GM23338 (cell line): Measurements from ENCODE around the gene MOB2. TPM values are rescaled to one million over a fixed set of nuclear protein-coding genes. Genes with fewer than 3 reads are reported as not detected.

ENCODE experiments used
- ATAC-seq: fragments of 200-7000 bp; cut with Tn5 transposase; 3 replicates; pipeline ENCODE4 v1.9.1; 2020
- DNase-seq: peaks from one replicate; pipeline ENCODE4 v3.0.0-alpha.2; 2015; ENCODE audit warnings: low spot score
- H2AFZ ChIP-seq: fragments of 200-600 bp; sonication (generic); 2 replicates; pipeline ENCODE4 v1.8.0; 2016; ENCODE audit warnings: antibody characterized with exemption, mild to moderate bottlenecking, moderate library complexity
- H3F3A ChIP-seq: fragments of 200-600 bp; sonication (generic); replicated peaks from 2 replicates; pipeline ENCODE4 v1.8.0; 2017; ENCODE audit warnings: antibody characterized with exemption, mixed run types, low read depth
- H3K27ac ChIP-seq: fragments of 200-600 bp; sonication (generic); 2 replicates; pipeline ENCODE4 v1.6.1; 2016; ENCODE audit warnings: low read depth
- H3K27me3 ChIP-seq: fragments of 200-600 bp; sonication (generic); 2 replicates; pipeline ENCODE4 v1.8.0; 2016; ENCODE audit warnings: mild to moderate bottlenecking, mixed run types, moderate library complexity; ENCODE audit not compliant: insufficient read depth
- H3K36me3 ChIP-seq: fragments of 200-600 bp; sonication (generic); 2 replicates; pipeline ENCODE4 v1.8.0; 2016; ENCODE audit warnings: mild to moderate bottlenecking; ENCODE audit not compliant: insufficient read depth
- H3K4me1 ChIP-seq: fragments of 200-600 bp; sonication (generic); 2 replicates; pipeline ENCODE4 v1.8.0; 2016; ENCODE audit warnings: mild to moderate bottlenecking, moderate library complexity; ENCODE audit not compliant: insufficient read depth
- H3K4me2 ChIP-seq: fragments of 200-600 bp; sonication (generic); 2 replicates; pipeline ENCODE4 v1.7.1; 2017; ENCODE audit warnings: mixed run types
- H3K4me3 ChIP-seq: fragments of 200-600 bp; sonication (generic); 2 replicates; pipeline ENCODE4 v1.6.1; 2016; ENCODE audit warnings: mixed run types
- H3K79me2 ChIP-seq: fragments of 200-600 bp; sonication (generic); replicated peaks from 2 replicates; pipeline ENCODE4 v1.8.0; 2017; ENCODE audit warnings: mild to moderate bottlenecking; ENCODE audit not compliant: insufficient read depth
- H3K9me2 ChIP-seq: fragments of 200-600 bp; sonication (generic); 2 replicates; pipeline ENCODE4 v1.8.0; 2017; ENCODE audit not compliant: insufficient read depth
- H4K20me1 ChIP-seq: fragments of 200-600 bp; sonication (generic); replicated peaks from 2 replicates; pipeline ENCODE4 v1.8.0; 2017; ENCODE audit warnings: mild to moderate bottlenecking; ENCODE audit not compliant: insufficient read depth
- H3K27ac Mint-ChIP-seq: 2 replicates; pipeline ENCODE4 v1.8.0; 2020; ENCODE audit warnings: inconsistent platforms, mild to moderate bottlenecking, moderate library complexity, mixed read lengths
- H3K27me3 Mint-ChIP-seq: 3 replicates; pipeline ENCODE4 v1.8.0; 2022; ENCODE audit warnings: low read depth, mild to moderate bottlenecking, moderate library complexity, mixed read lengths, inconsistent platforms; ENCODE audit not compliant: insufficient read depth, poor library complexity
- H3K36me3 Mint-ChIP-seq: 3 replicates; pipeline ENCODE4 v1.8.0; 2021; ENCODE audit warnings: low read depth, mild to moderate bottlenecking, inconsistent platforms, moderate library complexity, mixed read lengths
- H3K4me1 Mint-ChIP-seq: 3 replicates; pipeline ENCODE4 v1.8.0; 2020; ENCODE audit warnings: mild to moderate bottlenecking, inconsistent platforms, mixed read lengths
- H3K4me3 Mint-ChIP-seq: 3 replicates; pipeline ENCODE4 v1.8.0; 2021; ENCODE audit warnings: moderate library complexity, mild to moderate bottlenecking, inconsistent platforms, mixed read lengths
- H3K9me3 Mint-ChIP-seq: 3 replicates; pipeline ENCODE4 v1.8.0; 2020; ENCODE audit warnings: moderate library complexity, mild to moderate bottlenecking, inconsistent platforms, mixed read lengths
- CTCF ChIP-seq, 2 experiments: fragments of 200-600 bp in 1 of 2; sonication (generic) in 1 of 2; conservative IDR thresholded peaks; 2 replicates each; pipeline versions ENCODE4 v1.5.1 to v1.6.1; 2016 to 2017; ENCODE audit warnings: antibody characterized with exemption in 2 of 2, low read depth in 2 of 2, mild to moderate bottlenecking in 2 of 2, moderate library complexity in 1 of 2
- EZH2 ChIP-seq: fragments of 200-600 bp; sonication (generic); IDR thresholded peaks from one replicate; pipeline ENCODE4 v1.8.0; 2017; ENCODE audit warnings: antibody characterized with exemption, mild to moderate bottlenecking, low read depth; ENCODE audit not compliant: unreplicated experiment
- JUNB ChIP-seq: IDR thresholded peaks from one replicate; pipeline ENCODE4 v1.6.1; 2016; ENCODE audit warnings: antibody characterized with exemption; ENCODE audit not compliant: unreplicated experiment
- STAT1 ChIP-seq: IDR thresholded peaks from one replicate; pipeline ENCODE4 v1.6.1; 2016; ENCODE audit warnings: antibody characterized with exemption; ENCODE audit not compliant: unreplicated experiment
- ZNF114 ChIP-seq: fragments of 250-450 bp; sonication (Bioruptor Pico); IDR thresholded peaks from 2 replicates; pipeline ENCODE4 v1.5.0; 2020; ENCODE audit warnings: mild to moderate bottlenecking, moderate library complexity
- ZNF462 ChIP-seq: fragments of 250-450 bp; sonication (Bioruptor Pico); IDR thresholded peaks from 2 replicates; pipeline ENCODE4 v1.5.0; 2020; ENCODE audit warnings: mild to moderate bottlenecking, moderate library complexity
- polyA plus RNA-seq: library from polyadenylated mRNA; unstranded; fragments of >200 nt; fragmentation: Nextera tagmentation; extraction: Ambion mirVana; gene quantifications from 2 replicates; pipeline ENCODE4 v1.2.1, GENCODE V29; 2016
- total RNA-seq: library from RNA; depleted of rRNA; stranded (reverse); fragments of >200 nt; shearing (Covaris generic); gene quantifications from 2 replicates; pipeline ENCODE4 v1.2.3, GENCODE V29; 2014

The MOB2 gene
- total and polyA plus RNA-seq, 2 experiments from 2014 or later = 10.1 to 19.7 TPM

- no peak for TF ChIP-seq ZNF462 (CRISPR knock-in tag)
Observed at GRCh38 chr11:1483445-1483961, 3.1 kb downstream of the MOB2 start (continued).

- Histone ChIP-seq H3K79me2 (no peaks in the 10 kb centered on the region; the same call in 1 of the 2 replicates), H3K4me3 (no peak overlapping the region), H3K27ac (no peak overlapping the region), H4K20me1 (no peaks in the 10 kb centered on the region; the same call in 1 of the 2 replicates), H3K27me3 (no peaks in the 10 kb centered on the region), H3F3A (no peaks in the 10 kb centered on the region), H3K9me2 (no peaks in the 10 kb centered on the region), H2AFZ (no peak overlapping the region), H3K4me2 (no peak overlapping the region), H3K4me1 (no peaks in the 10 kb centered on the region), H3K36me3 (no peaks in the 10 kb centered on the region)
- no peak for TF ChIP-seq STAT1
- peak; percentile 29 to 51 for TF ChIP-seq CTCF (conservative IDR thresholded peaks at IDR 0.05; ENCODE audit: low read depth in 2 of 2)
- TF ChIP-seq JUNB = no peak
- no peak for TF ChIP-seq ZNF114
- no peak for TF ChIP-seq EZH2
- Mint-ChIP-seq H3K4me3 (no peak overlapping the region), H3K36me3 (peaks cover 5% of the 10 kb centered on the region; the same call in 1 of the 3 replicates), H3K4me1 (peaks cover 8% of the 10 kb centered on the region; the same call in 2 of the 3 replicates), H3K27ac (no peak overlapping the region), H3K27me3 (peaks cover 12% of the 10 kb centered on the region), H3K9me3 (no peaks in the 10 kb centered on the region; the same call in 2 of the 3 replicates)
- ATAC-seq = peak; percentile 15; the same call in 2 of the 3 replicates
- peak; percentile 39 for DNase-seq
Observed at GRCh38 chr11:1482581-1483444, 3.8 kb downstream of the MOB2 start.
